ENCODE results near the gene RRP1B. TPM values are rescaled to one million over a fixed set of nuclear protein-coding genes. Genes with fewer than 3 reads are reported as not detected.
"Not testable (repeated sequence)": the region's sequence is repeated elsewhere in the genome, so short reads cannot be mapped to it uniquely, and the experiment has no call there.

Gene RRP1B
- total and polyA plus RNA-seq, 2 donors (not counting 1 experiment from before 2014, with no cell fraction given), result 11.7 to 20.3 TPM

DNA sequence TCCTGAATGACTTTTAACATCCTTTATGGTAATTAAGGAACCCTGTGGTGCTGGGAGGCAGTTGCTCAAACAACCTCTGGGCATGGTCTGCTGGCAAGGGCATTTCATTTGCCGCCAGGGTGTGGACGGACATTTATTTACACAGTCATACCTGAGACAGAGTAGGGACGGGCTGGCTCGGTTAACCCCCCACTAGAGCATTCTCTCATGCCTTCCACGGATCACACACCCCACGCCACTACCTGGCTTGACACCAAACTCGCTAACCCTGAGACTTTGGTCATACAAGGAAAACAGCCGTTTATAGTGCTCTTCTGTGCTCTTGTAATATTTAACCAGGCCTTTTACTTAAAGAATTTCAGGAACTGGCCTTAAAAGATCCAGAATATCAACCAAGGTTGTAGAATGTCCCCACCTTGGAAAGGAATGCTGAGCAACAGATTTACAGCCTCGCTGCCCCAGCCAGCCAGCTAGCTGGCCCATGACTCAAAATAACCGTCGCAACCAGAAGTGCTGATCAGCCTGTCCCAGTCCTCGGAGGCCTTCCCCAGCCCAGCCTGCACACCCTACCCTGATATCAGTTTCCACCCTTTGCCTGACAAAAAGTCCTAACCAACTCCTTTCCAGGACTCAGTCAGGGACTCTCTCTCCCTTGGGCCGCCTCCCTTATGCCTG, 53.0 kb downstream of the RRP1B start:
- no peaks in the 10 kb centered on the region for H4K20me1 ChIP-seq (ENCODE audit: control insufficient read depth, extremely low read depth, insufficient read depth, low read length)
- H3K4me2 ChIP-seq (ENCODE audit: extremely low read depth, insufficient read depth, low read length), result peak overlapping the region; percentile 5
- H3K9ac ChIP-seq (ENCODE audit: insufficient read depth, low read length), result no peak overlapping the region
- H3K27me3 ChIP-seq (ENCODE audit: control insufficient read depth, insufficient read depth, low read length), result no peaks in the 10 kb centered on the region
- H3K4me3 ChIP-seq (replicated peaks in 1 of 4; ENCODE audit: control extremely low read depth in 1 of 4, insufficient read depth in 1 of 4, low read depth in 3 of 4, low read length in 4 of 4), result no peak overlapping the region
- H3K79me2 ChIP-seq (ENCODE audit: control insufficient read depth, insufficient read depth, low read length), result no peaks in the 10 kb centered on the region
- no peak for TF ChIP-seq EZH2 (IDR thresholded peaks at IDR 0.05; ENCODE audit: low read length, missing control alignments)
- TF ChIP-seq, protein P1, sequence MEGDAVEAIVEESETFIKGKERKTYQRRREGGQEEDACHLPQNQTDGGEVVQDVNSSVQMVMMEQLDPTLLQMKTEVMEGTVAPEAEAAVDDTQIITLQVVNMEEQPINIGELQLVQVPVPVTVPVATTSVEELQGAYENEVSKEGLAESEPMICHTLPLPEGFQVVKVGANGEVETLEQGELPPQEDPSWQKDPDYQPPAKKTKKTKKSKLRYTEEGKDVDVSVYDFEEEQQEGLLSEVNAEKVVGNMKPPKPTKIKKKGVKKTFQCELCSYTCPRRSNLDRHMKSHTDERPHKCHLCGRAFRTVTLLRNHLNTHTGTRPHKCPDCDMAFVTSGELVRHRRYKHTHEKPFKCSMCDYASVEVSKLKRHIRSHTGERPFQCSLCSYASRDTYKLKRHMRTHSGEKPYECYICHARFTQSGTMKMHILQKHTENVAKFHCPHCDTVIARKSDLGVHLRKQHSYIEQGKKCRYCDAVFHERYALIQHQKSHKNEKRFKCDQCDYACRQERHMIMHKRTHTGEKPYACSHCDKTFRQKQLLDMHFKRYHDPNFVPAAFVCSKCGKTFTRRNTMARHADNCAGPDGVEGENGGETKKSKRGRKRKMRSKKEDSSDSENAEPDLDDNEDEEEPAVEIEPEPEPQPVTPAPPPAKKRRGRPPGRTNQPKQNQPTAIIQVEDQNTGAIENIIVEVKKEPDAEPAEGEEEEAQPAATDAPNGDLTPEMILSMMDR (conservative IDR thresholded peaks at IDR 0.05 in 1 of 2, IDR thresholded peaks at IDR 0.05 in 1 of 2; ENCODE audit: low read depth in 1 of 2, low read length in 2 of 2), result no peak
- H3K27ac ChIP-seq (ENCODE audit: insufficient read depth, low read length), result no peak overlapping the region
- H3K36me3 ChIP-seq (ENCODE audit: control insufficient read depth, insufficient read depth, low read length), result no peaks in the 10 kb centered on the region
- no peak overlapping the region for H2AFZ ChIP-seq (ENCODE audit: low read length)
- peak in 1 of 2 donors; percentile 84 for DNase-seq (ENCODE audit: low read depth in 2 of 2)
- no peaks in the 10 kb centered on the region for H3K4me1 ChIP-seq (ENCODE audit: control insufficient read depth, extremely low read depth, insufficient read depth, low read length)
- no peaks in the 10 kb centered on the region for H3K9me3 ChIP-seq (ENCODE audit: control insufficient read depth, insufficient read depth, low read depth, low read length)

DNA sequence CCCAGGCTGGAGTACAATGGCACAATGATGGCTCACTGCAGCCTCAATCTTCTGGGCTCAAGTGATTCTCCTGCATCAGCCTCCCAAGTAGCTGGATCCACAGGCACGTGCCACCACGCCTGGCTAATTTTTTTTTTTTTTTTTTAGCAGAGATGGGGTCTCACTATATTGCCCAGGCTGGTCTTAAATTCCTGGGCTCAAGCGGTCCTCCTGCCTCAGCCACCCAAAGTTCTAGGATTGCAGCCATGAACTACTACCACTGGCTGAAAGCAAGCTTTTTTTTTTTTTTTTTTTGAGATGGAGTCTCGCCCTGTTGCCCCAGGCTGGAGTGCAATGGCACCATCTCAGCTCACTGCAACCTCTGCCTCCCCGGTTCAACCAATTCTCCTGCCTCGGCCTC, 53.8 kb downstream of the RRP1B start:
- H3K27ac ChIP-seq (ENCODE audit: insufficient read depth, low read length); H3K27me3 ChIP-seq (ENCODE audit: control insufficient read depth, insufficient read depth, low read length); H3K79me2 ChIP-seq (ENCODE audit: control insufficient read depth, insufficient read depth, low read length); H4K20me1 ChIP-seq (ENCODE audit: control insufficient read depth, extremely low read depth, insufficient read depth, low read length); H3K9me3 ChIP-seq (ENCODE audit: control insufficient read depth, insufficient read depth, low read depth, low read length); H3K4me2 ChIP-seq (ENCODE audit: extremely low read depth, insufficient read depth, low read length); H3K9ac ChIP-seq (ENCODE audit: insufficient read depth, low read length); H3K4me3 ChIP-seq (replicated peaks in 1 of 4; ENCODE audit: control extremely low read depth in 1 of 4, insufficient read depth in 1 of 4, low read depth in 3 of 4, low read length in 4 of 4); H3K4me1 ChIP-seq (ENCODE audit: control insufficient read depth, extremely low read depth, insufficient read depth, low read length); H3K36me3 ChIP-seq (ENCODE audit: control insufficient read depth, insufficient read depth, low read length); H2AFZ ChIP-seq (ENCODE audit: low read length); DNase-seq (ENCODE audit: low read depth in 2 of 2): not testable (repeated sequence)

DNA sequence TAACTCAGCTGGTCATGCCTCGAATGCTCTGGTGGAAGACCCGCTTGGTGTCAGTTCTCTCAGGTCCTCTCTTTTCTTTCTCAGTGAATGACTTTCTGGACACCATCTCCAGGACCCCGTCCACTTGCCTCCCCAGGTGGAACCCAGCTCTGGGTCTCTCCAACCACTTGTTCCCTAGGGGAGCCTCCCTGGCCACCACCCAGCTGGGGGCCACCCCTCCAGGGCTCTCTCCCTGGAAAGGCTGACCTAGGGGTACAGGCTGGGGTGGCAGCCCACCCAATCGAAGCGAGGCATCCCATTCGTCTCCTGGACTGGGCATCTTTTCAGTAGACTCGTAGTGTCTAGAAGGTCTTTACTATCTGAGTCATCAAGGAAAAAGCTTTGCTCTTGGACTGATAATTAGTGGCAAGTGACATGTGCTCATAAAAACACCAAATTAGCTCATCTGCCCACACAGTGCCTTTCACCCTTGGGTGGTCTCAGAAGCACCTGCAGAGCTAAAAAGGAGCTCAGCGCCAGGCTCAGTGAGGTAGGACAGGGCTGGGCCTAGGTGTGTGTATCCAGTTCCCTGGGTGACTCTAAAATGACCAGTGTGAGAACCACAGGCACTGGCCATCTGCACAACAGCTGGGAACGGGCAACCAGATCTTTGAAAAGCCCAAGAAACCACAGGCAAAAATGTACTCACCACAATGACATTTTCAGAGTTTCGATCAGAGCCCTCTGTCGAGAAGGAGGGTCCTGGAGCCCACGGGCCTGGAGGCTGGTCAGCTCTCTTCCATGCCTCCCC, 57.2 kb downstream of the RRP1B start:
- no peak for TF ChIP-seq EZH2 (IDR thresholded peaks at IDR 0.05; ENCODE audit: low read length, missing control alignments)
- no peaks in the 10 kb centered on the region for H3K27me3 ChIP-seq (ENCODE audit: control insufficient read depth, insufficient read depth, low read length)
- no peak overlapping the region for H3K27ac ChIP-seq (ENCODE audit: insufficient read depth, low read length)
- peaks cover 5% of the 10 kb centered on the region for H3K4me1 ChIP-seq (ENCODE audit: control insufficient read depth, extremely low read depth, insufficient read depth, low read length)
- no peak overlapping the region for H2AFZ ChIP-seq (ENCODE audit: low read length)
- H3K79me2 ChIP-seq (ENCODE audit: control insufficient read depth, insufficient read depth, low read length), result peaks cover 24% of the 10 kb centered on the region
- no peak overlapping the region for H3K9ac ChIP-seq (ENCODE audit: insufficient read depth, low read length)
- DNase-seq (ENCODE audit: low read depth in 2 of 2), result peak in 1 of 2 donors; percentile 69
- H3K36me3 ChIP-seq (ENCODE audit: control insufficient read depth, insufficient read depth, low read length), result no peaks in the 10 kb centered on the region
- H4K20me1 ChIP-seq (ENCODE audit: control insufficient read depth, extremely low read depth, insufficient read depth, low read length), result no peaks in the 10 kb centered on the region
- no peak overlapping the region for H3K4me3 ChIP-seq (replicated peaks in 1 of 4; ENCODE audit: control extremely low read depth in 1 of 4, insufficient read depth in 1 of 4, low read depth in 3 of 4, low read length in 4 of 4)
- no peak overlapping the region for H3K4me2 ChIP-seq (ENCODE audit: extremely low read depth, insufficient read depth, low read length)
- no peaks in the 10 kb centered on the region for H3K9me3 ChIP-seq (ENCODE audit: control insufficient read depth, insufficient read depth, low read depth, low read length)
